ENCODE results near the gene CSF2RB.

DNA sequence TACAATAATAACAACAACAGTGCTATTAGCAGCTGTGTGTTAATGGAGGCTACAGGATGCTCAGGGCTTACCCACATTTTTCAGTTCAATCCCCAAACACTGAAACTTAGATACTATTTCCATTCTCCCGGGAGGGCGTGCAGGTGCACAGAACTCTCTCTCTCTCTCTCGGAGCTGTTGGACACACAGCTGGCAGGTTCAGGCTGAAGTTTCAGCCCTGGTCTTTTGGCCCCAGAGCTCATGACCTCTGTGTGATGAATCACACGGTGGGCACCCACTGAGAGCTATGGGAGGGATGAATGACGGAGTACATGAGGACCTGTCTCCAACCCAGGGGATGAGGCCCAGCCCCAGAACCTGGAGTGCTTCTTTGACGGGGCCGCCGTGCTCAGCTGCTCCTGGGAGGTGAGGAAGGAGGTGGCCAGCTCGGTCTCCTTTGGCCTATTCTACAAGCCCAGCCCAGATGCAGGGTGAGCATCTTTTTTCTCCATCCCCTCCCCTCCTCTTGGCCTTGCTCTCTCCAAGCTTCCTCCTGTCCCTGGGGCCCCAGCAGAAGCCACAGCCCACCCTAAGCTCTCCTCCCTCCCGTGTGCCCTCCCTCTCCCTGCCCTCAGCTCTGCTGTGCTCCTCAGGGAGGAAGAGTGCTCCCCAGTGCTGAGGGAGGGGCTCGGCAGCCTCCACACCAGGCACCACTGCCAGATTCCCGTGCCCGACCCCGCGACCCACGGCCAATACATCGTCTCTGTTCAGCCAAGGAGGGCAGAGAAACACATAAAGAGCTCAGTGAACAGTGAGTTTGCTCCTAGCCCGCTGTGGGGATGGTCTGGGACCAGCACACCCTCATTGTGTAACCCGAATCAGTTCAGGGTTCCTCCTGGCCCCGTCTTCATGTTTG lies 16.9 kb downstream of the CSF2RB start:
- TF ChIP-seq, protein P1, sequence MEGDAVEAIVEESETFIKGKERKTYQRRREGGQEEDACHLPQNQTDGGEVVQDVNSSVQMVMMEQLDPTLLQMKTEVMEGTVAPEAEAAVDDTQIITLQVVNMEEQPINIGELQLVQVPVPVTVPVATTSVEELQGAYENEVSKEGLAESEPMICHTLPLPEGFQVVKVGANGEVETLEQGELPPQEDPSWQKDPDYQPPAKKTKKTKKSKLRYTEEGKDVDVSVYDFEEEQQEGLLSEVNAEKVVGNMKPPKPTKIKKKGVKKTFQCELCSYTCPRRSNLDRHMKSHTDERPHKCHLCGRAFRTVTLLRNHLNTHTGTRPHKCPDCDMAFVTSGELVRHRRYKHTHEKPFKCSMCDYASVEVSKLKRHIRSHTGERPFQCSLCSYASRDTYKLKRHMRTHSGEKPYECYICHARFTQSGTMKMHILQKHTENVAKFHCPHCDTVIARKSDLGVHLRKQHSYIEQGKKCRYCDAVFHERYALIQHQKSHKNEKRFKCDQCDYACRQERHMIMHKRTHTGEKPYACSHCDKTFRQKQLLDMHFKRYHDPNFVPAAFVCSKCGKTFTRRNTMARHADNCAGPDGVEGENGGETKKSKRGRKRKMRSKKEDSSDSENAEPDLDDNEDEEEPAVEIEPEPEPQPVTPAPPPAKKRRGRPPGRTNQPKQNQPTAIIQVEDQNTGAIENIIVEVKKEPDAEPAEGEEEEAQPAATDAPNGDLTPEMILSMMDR (IDR thresholded peaks at IDR 0.05), result no peak
- TF ChIP-seq NR1H2 (CRISPR knock-in tag; IDR thresholded peaks at IDR 0.05) (no peak), FOXP1 (CRISPR knock-in tag; IDR thresholded peaks at IDR 0.05; ENCODE audit: borderline replicate concordance) (no peak), JUN (CRISPR knock-in tag; IDR thresholded peaks at IDR 0.05) (no peak), ZNF232 (CRISPR knock-in tag; IDR thresholded peaks at IDR 0.05) (no peak), EMX1 (CRISPR knock-in tag; IDR thresholded peaks at IDR 0.05) (no peak), MXD4 (CRISPR knock-in tag; IDR thresholded peaks at IDR 0.05; ENCODE audit: borderline replicate concordance) (no peak)
- TF ChIP-seq, protein P2, sequence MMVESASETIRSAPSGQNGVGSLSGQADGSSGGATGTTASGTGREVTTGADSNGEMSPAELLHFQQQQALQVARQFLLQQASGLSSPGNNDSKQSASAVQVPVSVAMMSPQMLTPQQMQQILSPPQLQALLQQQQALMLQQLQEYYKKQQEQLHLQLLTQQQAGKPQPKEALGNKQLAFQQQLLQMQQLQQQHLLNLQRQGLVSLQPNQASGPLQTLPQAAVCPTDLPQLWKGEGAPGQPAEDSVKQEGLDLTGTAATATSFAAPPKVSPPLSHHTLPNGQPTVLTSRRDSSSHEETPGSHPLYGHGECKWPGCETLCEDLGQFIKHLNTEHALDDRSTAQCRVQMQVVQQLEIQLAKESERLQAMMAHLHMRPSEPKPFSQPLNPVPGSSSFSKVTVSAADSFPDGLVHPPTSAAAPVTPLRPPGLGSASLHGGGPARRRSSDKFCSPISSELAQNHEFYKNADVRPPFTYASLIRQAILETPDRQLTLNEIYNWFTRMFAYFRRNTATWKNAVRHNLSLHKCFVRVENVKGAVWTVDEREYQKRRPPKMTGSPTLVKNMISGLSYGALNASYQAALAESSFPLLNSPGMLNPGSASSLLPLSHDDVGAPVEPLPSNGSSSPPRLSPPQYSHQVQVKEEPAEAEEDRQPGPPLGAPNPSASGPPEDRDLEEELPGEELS (CRISPR knock-in tag; IDR thresholded peaks at IDR 0.05), result no peak
- TF ChIP-seq, protein P3, sequence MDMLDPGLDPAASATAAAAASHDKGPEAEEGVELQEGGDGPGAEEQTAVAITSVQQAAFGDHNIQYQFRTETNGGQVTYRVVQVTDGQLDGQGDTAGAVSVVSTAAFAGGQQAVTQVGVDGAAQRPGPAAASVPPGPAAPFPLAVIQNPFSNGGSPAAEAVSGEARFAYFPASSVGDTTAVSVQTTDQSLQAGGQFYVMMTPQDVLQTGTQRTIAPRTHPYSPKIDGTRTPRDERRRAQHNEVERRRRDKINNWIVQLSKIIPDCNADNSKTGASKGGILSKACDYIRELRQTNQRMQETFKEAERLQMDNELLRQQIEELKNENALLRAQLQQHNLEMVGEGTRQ (CRISPR knock-in tag; IDR thresholded peaks at IDR 0.05), result no peak
- TF ChIP-seq, protein P4, sequence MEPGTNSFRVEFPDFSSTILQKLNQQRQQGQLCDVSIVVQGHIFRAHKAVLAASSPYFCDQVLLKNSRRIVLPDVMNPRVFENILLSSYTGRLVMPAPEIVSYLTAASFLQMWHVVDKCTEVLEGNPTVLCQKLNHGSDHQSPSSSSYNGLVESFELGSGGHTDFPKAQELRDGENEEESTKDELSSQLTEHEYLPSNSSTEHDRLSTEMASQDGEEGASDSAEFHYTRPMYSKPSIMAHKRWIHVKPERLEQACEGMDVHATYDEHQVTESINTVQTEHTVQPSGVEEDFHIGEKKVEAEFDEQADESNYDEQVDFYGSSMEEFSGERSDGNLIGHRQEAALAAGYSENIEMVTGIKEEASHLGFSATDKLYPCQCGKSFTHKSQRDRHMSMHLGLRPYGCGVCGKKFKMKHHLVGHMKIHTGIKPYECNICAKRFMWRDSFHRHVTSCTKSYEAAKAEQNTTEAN (CRISPR knock-in tag; IDR thresholded peaks at IDR 0.05), result no peak
